Stomach (tissue), 4 donors: ENCODE data around the gene CSTF1.

ENCODE experiments used
- EP300 ChIP-seq: sonication (generic); formaldehyde crosslinking; IDR thresholded peaks from one replicate; pipeline ENCODE4 v1.6.1; 2017; ENCODE audit warnings: antibody characterized with exemption
- POLR2A ChIP-seq, 4 donors: fragments of 450-650 bp; IDR thresholded peaks; one replicate each; pipeline ENCODE4 v1.6.1; 2016; ENCODE audit warnings: antibody characterized with exemption in 4 of 4, control low read depth in 2 of 4, mild to moderate bottlenecking in 1 of 4, moderate library complexity in 1 of 4
- TF ChIP-seq, protein P1 (sequence below), 7 experiments: fragments of 450-650 bp in 4 of 7; fragments of 200-600 bp in 3 of 7; sonication (generic) in 3 of 7; IDR thresholded peaks; one replicate each; pipeline ENCODE4 v1.5.1; 2016 to 2019; ENCODE audit warnings: antibody characterized with exemption in 7 of 7, control low read depth in 2 of 7, mild to moderate bottlenecking in 1 of 7

DNA sequence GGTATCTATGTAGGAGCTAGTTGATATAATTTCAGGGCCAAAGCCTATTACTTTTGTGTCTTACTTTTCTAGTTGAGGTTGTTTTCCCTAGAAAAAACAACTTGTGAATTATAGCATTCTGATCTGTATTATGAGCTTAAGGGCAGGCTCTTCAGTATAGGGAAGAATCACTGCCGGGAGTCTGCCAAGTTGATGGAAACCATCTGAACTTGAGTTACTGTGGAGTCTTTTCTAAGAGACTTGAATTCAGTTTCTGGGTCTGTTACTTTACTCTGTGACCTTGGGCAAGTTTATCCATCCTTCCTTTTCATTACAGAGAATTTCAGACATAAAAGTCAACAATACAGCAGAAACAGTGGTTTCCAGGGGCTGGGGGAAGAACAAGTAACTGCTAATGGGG, 17.5 kb downstream of the CSTF1 start:
- TF ChIP-seq, protein P1, sequence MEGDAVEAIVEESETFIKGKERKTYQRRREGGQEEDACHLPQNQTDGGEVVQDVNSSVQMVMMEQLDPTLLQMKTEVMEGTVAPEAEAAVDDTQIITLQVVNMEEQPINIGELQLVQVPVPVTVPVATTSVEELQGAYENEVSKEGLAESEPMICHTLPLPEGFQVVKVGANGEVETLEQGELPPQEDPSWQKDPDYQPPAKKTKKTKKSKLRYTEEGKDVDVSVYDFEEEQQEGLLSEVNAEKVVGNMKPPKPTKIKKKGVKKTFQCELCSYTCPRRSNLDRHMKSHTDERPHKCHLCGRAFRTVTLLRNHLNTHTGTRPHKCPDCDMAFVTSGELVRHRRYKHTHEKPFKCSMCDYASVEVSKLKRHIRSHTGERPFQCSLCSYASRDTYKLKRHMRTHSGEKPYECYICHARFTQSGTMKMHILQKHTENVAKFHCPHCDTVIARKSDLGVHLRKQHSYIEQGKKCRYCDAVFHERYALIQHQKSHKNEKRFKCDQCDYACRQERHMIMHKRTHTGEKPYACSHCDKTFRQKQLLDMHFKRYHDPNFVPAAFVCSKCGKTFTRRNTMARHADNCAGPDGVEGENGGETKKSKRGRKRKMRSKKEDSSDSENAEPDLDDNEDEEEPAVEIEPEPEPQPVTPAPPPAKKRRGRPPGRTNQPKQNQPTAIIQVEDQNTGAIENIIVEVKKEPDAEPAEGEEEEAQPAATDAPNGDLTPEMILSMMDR (IDR thresholded peaks at IDR 0.05) = no peak
- TF ChIP-seq POLR2A (IDR thresholded peaks at IDR 0.05) (no peak), EP300 (no peak)
